Fibroblast of pulmonary artery (primary cell): Measurements from ENCODE around the gene SIGLEC1.

Experiments used
- DNase-seq: peaks from one replicate; pipeline ENCODE4 v3.0.0-alpha.2; 2010; ENCODE audit warnings: low read depth
- H3K4me3 ChIP-seq: replicated peaks from 2 replicates; pipeline ENCODE4 v1.5.1; 2011; ENCODE audit warnings: low read depth, mild to moderate bottlenecking, control low read depth, low read length, moderate library complexity
- CTCF ChIP-seq: IDR thresholded peaks from 2 replicates; pipeline ENCODE4 v1.5.1; 2011; ENCODE audit warnings: mild to moderate bottlenecking, control low read depth, low read length, inconsistent platforms; ENCODE audit errors: missing control alignments

The SIGLEC1 gene

GRCh38 chr20:3702611-3703391 is 9.6 kb downstream of the SIGLEC1 start:
- no peak for DNase-seq
- TF ChIP-seq CTCF: no peak
- no peak overlapping the region for H3K4me3 ChIP-seq

GRCh38 chr20:3701061-3701998 is 11.1 kb downstream of the SIGLEC1 start:
- no peak overlapping the region for H3K4me3 ChIP-seq
- TF ChIP-seq CTCF: no peak
- no peak for DNase-seq

DNA sequence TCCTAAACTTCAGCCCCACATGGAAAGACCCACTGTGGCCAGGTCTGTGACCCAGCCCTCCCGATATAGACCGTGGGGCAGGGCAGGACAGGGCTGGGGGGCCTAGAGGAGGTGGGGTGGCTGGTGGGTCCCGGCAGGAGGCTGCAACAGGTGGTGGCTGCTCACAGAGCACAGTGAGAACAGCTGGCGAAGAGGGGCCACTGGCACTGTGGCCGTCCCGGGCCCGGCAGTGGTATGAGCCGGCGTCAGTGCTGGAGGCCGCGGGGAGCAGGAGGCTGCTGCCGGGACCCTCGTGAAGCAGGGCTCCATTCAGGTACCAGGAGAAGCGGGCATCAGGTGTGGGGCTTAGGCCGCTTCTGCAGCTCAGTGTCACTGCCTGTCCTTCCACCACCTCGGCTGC is 13.4 kb downstream of the SIGLEC1 start:
- no peak overlapping the region for H3K4me3 ChIP-seq
- no peak for TF ChIP-seq CTCF
- no peak for DNase-seq

DNA sequence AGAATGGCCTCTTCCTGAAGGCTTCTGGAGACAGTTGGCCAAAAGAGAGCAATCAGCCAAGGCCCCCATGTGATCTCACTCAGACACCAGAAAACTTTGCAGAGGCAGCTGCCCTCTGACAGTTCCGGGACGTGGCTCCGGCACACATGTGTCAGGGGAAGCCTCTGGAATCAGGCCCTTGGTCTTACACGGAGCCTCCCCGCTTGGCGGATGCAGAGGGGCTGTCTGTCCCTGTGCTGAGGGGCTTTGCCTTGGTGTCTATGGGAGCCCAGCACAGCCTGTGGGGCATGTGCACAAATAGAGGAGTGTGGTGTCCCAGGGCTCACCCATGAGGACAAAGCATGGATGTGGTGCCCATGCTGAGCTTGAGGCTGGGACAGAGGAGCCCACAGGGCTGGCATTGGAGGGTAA is 13.8 kb downstream of the SIGLEC1 start:
- H3K4me3 ChIP-seq: no peak overlapping the region
- TF ChIP-seq CTCF: no peak
- no peak for DNase-seq

GRCh38 chr20:3697588-3698305 is 14.7 kb downstream of the SIGLEC1 start:
- no peak for DNase-seq
- H3K4me3 ChIP-seq: no peak overlapping the region
- no peak for TF ChIP-seq CTCF

- no peak for TF ChIP-seq CTCF
- no peak overlapping the region for H3K4me3 ChIP-seq
These were observed 15.4 kb downstream of the SIGLEC1 start for GRCh38 chr20:3696745-3697587.

More at GRCh38 chr20:3696745-3697587, 15.4 kb downstream of the SIGLEC1 start:
- DNase-seq: no peak
